ENCODE data around the gene MTRF1.

DNA sequence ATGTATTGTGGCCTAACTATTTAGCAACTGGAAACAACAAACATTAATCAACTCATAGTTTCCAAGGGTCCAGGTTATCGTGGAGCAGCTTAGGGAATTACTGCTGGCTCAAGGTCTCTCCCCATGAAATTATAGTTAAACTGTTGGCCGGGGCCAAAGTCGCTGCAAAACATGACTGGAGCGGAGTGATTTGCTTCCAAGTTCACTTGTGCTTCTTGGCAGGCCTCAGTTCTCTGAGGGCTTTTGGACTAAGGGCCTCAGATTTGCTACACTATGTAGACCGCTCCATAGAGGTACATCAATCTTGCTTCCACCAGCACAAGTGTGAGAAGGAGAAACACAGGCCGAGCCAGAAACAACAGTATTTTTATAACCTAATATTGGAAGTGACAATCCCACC lies 59.6 kb downstream of the MTRF1 start:
- TF ChIP-seq CTCF (IDR thresholded peaks at IDR 0.05; ENCODE audit: borderline replicate concordance, extremely low read depth, low read length, poor library complexity, severe bottlenecking) (no peak), EZH2 (IDR thresholded peaks at IDR 0.05; ENCODE audit: borderline replicate concordance, low read depth, low read length, severe bottlenecking) (no peak)
